ENCODE results near the gene KIF19. TPM values are rescaled to one million over a fixed set of nuclear protein-coding genes. Genes with fewer than 3 reads are reported as not detected.
A peak's percentile ranks its signal among the peaks of the same experiment; 100 is the strongest.

KIF19 gene
- total and polyA plus RNA-seq, 2 experiments from 2014 or later, result 0.46 to 0.80 TPM

- no peak for TF ChIP-seq EZH2phosphoT487 (IDR thresholded peaks at IDR 0.05; ENCODE audit: low read depth, severe bottlenecking, unreplicated experiment)
- peak; percentile 67 for TF ChIP-seq CTCF (IDR thresholded peaks at IDR 0.05; ENCODE audit: poor library complexity)
- no peak for TF ChIP-seq EZH2 (IDR thresholded peaks at IDR 0.05; ENCODE audit: borderline replicate concordance)
- peak overlapping the region; percentile 48 for H3K4me2 ChIP-seq
- DNase-seq (ENCODE audit: low spot score), result peak; percentile 88
These were observed 29.5 kb upstream of the KIF19 start for GRCh38 chr17:74296548-74296936.

GRCh38 chr17:74297941-74298340 is 28.1 kb upstream of the KIF19 start:
- 84% methylated on average over 4 of the region's 4 CpGs for WGBS (ENCODE audit: low lambda C conversion rate, missing lambda C conversion rate)
- Histone ChIP-seq H3K9me2 (replicated peaks; ENCODE audit: insufficient read depth) (no peaks in the 10 kb centered on the region), H3K79me2 (no peaks in the 10 kb centered on the region), H3K4me3 (no peak overlapping the region), H3K27me3 (no peaks in the 10 kb centered on the region), H2AFZ (no peak overlapping the region), H3K36me3 (replicated peaks; ENCODE audit: insufficient read depth, low read depth) (no peaks in the 10 kb centered on the region), H3K4me1 (ENCODE audit: insufficient read depth) (no peaks in the 10 kb centered on the region), H4K20me1 (ENCODE audit: insufficient read depth, poor library complexity, severe bottlenecking) (no peaks in the 10 kb centered on the region), H3K9me3 (ENCODE audit: low read depth) (no peaks in the 10 kb centered on the region), H3K27ac (no peak overlapping the region), H3K4me2 (no peak overlapping the region)
- TF ChIP-seq CTCF (IDR thresholded peaks at IDR 0.05; ENCODE audit: poor library complexity) (no peak), EZH2 (IDR thresholded peaks at IDR 0.05; ENCODE audit: borderline replicate concordance) (no peak), EZH2phosphoT487 (IDR thresholded peaks at IDR 0.05; ENCODE audit: low read depth, severe bottlenecking, unreplicated experiment) (no peak)
- DNase-seq (ENCODE audit: low spot score), result no peak

More at GRCh38 chr17:74296548-74296936, 29.5 kb upstream of the KIF19 start:
- H3K79me2 ChIP-seq, result no peaks in the 10 kb centered on the region
- no peaks in the 10 kb centered on the region for H3K9me3 ChIP-seq (ENCODE audit: low read depth)
- H2AFZ ChIP-seq, result no peak overlapping the region
- no peak overlapping the region for H3K4me3 ChIP-seq
- no peaks in the 10 kb centered on the region for H3K27me3 ChIP-seq
- H3K36me3 ChIP-seq (replicated peaks; ENCODE audit: insufficient read depth, low read depth), result no peaks in the 10 kb centered on the region
- no peaks in the 10 kb centered on the region for H3K9me2 ChIP-seq (replicated peaks; ENCODE audit: insufficient read depth)
- H3K27ac ChIP-seq, result peak overlapping the region; percentile 78
- 1% methylated on average over 5 of the region's 5 CpGs for WGBS (ENCODE audit: low lambda C conversion rate, missing lambda C conversion rate)
- H3K4me1 ChIP-seq (ENCODE audit: insufficient read depth), result no peaks in the 10 kb centered on the region
- no peaks in the 10 kb centered on the region for H4K20me1 ChIP-seq (ENCODE audit: insufficient read depth, poor library complexity, severe bottlenecking)

- no peak for DNase-seq (ENCODE audit: low spot score)
- H3K9me3 ChIP-seq (ENCODE audit: low read depth), result no peaks in the 10 kb centered on the region
- no peaks in the 10 kb centered on the region for H3K79me2 ChIP-seq
- H3K9me2 ChIP-seq (replicated peaks; ENCODE audit: insufficient read depth), result no peaks in the 10 kb centered on the region
- TF ChIP-seq EZH2phosphoT487 (IDR thresholded peaks at IDR 0.05; ENCODE audit: low read depth, severe bottlenecking, unreplicated experiment), result no peak
- TF ChIP-seq EZH2 (IDR thresholded peaks at IDR 0.05; ENCODE audit: borderline replicate concordance), result no peak
- no peak for TF ChIP-seq CTCF (IDR thresholded peaks at IDR 0.05; ENCODE audit: poor library complexity)
- 71% methylated on average over 7 of the region's 7 CpGs for WGBS (ENCODE audit: low lambda C conversion rate, missing lambda C conversion rate)
- no peak overlapping the region for H3K4me3 ChIP-seq
- H3K36me3 ChIP-seq (replicated peaks; ENCODE audit: insufficient read depth, low read depth), result no peaks in the 10 kb centered on the region
- no peaks in the 10 kb centered on the region for H3K4me1 ChIP-seq (ENCODE audit: insufficient read depth)
- no peaks in the 10 kb centered on the region for H4K20me1 ChIP-seq (ENCODE audit: insufficient read depth, poor library complexity, severe bottlenecking)
- H3K27ac ChIP-seq, result no peak overlapping the region
- H3K4me2 ChIP-seq, result no peak overlapping the region
- no peaks in the 10 kb centered on the region for H3K27me3 ChIP-seq
- H2AFZ ChIP-seq, result no peak overlapping the region
These were observed 27.2 kb upstream of the KIF19 start for GRCh38 chr17:74298778-74299177.
